NOMO-1 (cell line): ENCODE results near the gene MTHFD1.

ENCODE experiments used
- DNase-seq, 2 experiments: peaks; one replicate each; lab custom pipeline; 2025; ENCODE audit not compliant: unreplicated experiment in 2 of 2; lab: John Stamatoyannopoulos, UW

Gene MTHFD1

GRCh38 chr14:64488590-64489099 is 100.5 kb downstream of the MTHFD1 start:
- no peak for DNase-seq

GRCh38 chr14:64491637-64492036 is 103.5 kb downstream of the MTHFD1 start:
- no peak for DNase-seq

DNA sequence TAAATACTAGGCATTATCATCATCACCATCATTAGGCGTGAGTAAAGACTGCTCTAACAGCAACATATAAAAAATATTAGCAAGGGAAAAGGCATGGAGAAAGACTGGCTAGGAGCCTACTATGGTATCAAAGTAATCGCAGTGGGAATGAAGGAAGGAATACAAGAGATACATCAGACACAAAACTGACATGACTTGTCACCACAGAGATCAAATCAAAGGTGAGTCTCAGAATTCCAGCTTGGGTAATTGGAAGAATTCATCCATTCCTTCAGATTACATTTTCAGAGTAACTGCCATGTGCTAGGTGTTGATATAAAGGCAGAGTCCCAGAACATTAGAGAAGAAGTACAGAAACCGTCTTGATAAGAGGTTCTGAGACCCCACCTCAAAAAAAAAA is 105.3 kb downstream of the MTHFD1 start:
- DNase-seq = no peak

DNA sequence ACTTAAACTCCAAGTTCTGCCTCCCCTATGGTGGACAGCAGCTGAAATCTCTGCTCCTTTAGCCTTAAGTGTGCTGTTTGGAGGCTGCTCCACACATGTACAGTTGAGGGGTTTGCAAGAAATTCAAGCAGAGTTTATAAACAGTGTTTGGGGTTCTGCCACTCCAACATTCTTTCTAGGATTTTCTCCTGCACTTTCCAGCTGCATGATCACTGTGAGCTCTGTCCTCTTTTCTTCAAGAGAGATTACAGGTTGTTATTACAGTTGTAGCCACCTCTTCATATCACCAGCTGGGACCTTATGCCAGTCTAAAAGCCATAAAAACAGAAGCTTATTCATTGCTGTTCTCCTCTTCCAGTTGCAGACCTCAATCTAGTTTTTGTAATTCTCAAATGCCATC is 107.1 kb downstream of the MTHFD1 start:
- no peak for DNase-seq

- DNase-seq = no peak
Observed at GRCh38 chr14:64496764-64497163, 108.6 kb downstream of the MTHFD1 start.

- no peak for DNase-seq
Observed at GRCh38 chr14:64500088-64500487, 111.9 kb downstream of the MTHFD1 start.

- peak in 1 of 2 experiments; percentile 20 for DNase-seq
Observed at GRCh38 chr14:64501411-64502171, 113.4 kb downstream of the MTHFD1 start.

- no peak for DNase-seq
Observed at GRCh38 chr14:64502456-64502855, 114.3 kb downstream of the MTHFD1 start.

DNA sequence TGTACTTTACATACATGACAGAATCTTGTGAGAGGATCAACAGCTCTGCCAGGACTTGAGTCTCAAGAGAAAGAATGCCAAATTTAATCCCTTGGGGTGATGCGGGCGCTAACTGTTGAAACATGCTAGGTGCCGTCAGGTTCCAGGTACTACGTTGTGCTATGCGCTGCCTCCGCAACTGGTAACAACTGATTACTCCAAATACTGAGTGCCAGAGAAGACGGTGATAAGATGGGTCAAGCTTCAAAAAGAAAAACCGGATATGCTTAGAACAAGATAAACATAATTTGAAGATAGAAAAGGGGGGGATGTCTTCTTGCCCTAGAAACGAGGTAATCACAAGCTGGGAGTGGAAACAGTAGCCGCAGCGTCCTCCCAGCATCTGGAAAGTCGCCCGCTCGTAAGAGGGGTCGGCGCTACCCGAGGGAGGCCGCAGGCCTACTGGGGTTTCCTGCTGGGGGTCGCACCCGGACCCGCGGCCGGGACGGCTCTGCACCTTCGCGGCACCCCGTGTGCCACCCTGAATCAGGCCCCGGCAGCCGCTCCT is 114.8 kb downstream of the MTHFD1 start:
- no peak for DNase-seq

DNA sequence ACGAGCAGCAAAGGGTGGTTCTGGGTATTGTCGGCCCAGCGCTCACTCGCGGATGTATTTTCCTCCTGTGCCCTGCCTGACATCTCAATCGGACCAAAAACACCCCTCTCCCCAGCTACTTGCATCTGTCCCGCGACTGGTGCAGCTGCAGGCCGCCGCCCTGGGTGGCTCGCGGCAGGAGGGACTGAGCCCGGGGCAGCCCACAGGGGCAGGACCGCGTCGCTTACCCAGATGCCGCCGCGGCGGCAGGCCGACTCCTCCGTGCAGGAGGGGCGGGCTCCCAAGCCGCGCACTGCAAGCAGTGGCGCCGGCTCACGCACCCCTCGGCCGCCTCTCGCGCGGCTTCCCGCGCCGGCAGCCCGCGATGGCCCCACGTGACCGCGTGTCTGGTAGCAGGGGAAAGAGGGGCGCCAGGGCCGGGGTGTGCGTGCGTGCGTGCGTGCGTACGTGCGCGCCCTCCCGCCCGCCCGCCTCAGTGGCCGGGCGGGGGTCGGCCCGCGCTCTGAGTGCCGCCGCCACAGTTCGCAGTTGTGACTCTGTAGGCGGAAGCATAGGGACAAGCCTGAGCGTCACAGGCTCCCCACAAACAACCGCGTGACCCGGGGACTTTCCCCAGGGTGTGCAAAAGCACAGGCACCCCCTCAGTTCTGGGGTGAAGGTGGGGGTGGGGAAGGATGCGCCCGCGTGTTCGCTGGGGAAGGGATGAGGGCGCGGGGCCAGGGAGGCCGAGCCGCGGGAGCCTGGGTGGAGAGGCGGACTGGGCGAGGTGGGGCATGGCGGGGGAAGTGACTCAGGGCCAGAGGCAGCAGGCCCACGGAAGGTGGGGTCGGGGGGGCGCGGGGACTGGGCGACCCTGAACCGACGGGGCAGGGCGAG is 115.5 kb downstream of the MTHFD1 start, which contains the start of gene ZBTB25:
Gene ZBTB25, minus strand, starts transcription at position 405 of the 876 bp plus-strand sequence. CDS start 13,305 bp downstream, outside the sequence.
- DNase-seq = peak; percentile 82 to 89

DNA sequence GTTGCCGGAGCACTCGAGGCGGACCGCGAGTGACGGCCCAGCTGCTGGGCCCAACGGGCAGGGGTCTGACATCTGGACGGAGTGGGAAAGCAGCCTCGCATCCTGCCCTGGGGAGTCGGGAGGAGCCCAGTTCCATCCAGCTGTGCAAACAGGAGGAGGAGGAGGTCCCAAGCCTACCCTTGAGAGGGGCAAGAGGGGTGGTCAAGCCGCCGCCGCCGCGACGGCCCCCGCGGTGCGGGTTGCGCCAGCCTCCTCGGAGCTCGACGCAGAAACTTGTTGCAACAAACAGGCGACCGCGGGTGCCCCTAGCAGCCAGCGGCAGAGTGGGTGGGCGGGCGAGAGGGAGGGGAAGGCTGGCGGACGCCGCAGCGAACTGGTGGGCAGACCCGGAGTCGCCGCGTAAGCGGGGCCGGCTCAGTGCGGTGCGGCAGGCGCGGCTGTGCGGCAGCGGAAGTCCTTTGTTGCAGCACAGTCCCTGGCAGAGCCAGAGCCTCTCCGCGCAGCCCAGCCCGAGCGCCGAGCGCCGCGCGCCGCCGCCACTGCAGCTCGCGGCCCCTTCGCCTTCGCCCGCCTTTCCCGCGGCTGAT is 116.2 kb downstream of the MTHFD1 start, which contains the start of gene ZBTB1:
Gene ZBTB1, plus strand, starts transcription at position 461 of the 587 bp plus-strand sequence. CDS start 16,735 bp downstream, outside the sequence.
- peak; percentile 75 to 88 for DNase-seq

DNA sequence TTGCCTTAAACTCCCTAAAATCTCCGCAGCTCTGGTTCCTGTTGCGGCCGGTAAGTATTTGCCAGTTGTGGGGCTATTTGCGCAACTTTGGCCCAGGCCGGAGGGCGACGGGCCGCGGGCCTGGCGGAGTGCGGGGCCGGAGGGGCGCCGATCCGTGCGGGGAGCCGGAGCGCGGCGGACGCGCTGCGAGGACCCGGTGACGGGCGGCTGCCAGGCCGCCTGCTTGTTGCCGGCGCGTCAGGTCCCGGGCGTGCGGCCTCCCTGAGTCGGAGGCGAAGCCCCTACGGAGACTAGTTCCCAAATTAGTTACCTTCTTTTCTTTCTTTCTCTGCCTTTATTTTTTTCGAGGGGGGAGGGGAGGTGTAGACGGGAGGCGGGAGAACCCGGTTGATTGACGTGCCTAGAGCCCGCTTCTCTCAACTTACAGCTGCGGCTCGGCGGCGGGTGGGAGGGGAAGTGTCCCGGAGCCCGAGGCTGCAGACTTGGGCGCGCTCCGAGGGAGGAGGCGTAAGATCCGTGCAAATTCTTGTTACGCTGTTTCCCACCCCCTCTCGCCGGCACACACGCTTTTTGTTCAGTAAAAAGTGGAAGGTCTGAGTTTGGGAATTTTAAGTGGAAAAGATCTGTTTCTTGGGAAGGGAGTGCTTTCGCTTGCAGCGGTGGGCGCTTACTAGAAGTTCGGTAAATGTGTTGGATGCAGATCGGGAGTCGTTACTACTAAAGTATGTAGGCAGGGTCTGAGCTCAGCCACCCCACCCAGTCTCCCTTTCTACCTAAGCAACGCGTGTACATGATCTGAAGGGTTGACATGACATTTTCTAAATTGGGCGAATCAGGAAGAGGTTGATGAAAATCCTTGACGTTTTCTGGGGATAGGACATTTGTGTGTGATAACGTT is 117.0 kb downstream of the MTHFD1 start:
- peak; percentile 80 to 89 for DNase-seq

DNA sequence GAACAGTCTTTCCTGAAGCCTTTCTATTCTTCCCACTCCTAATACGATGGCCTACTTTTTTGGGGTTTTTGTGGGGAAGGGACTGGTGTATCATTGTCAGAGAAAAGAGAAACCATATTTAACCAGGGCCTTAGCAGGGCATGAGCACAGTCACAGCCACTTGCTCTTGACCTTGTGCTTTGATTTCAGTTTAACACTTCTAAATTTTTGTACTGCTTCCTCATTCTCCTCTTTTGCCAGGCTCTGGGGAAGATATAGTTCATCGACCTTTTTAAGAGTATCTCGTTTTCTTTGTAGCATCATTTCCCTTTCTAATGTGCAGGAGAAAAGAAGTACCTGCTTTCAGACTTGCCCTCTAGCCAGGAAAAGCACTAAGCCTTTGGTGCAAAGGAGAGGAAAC is 118.6 kb downstream of the MTHFD1 start:
- DNase-seq = peak in 1 of 2 experiments; percentile 28

- no peak for DNase-seq
Observed at GRCh38 chr14:64507376-64508156, 119.4 kb downstream of the MTHFD1 start.

DNA sequence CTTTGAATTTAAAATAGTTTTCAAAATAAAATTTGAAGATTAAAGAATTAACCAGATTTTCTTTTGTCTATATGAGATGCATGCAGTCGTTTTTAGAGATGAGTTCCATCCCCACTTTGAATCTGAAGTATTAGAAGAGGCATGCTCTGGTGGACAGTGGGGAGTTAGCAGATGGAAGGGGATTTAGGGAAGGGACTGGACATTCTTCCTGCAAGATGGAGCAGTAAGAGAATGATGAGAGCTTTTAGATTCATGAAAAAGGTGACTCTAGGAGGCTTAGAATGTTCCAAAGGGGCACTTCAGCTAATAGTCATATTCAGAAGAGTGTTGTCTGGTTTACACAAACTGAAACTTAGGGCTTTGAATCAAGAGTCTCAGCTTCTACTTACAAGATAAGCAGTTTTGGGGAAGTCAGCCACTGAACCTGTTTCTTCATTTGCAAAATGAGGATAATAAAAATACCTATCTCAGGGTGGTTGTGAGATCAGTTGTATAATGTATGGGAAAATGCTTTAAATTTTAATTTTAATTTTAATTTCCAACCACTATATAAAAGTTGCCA is 120.1 kb downstream of the MTHFD1 start:
- DNase-seq = peak; percentile 9 to 57

GRCh38 chr14:64509036-64509435 is 120.9 kb downstream of the MTHFD1 start:
- no peak for DNase-seq
